HG03039 (cell line): Measurements from ENCODE around the gene TMPRSS4.

Source experiments
- ATAC-seq: cut with Tn5 transposase; IDR thresholded peaks from one replicate; pipeline ENCODE4 v1.9.1; 2021; ENCODE audit warnings: mild to moderate bottlenecking, moderate library complexity; ENCODE audit not compliant: unreplicated experiment

The TMPRSS4 gene

DNA sequence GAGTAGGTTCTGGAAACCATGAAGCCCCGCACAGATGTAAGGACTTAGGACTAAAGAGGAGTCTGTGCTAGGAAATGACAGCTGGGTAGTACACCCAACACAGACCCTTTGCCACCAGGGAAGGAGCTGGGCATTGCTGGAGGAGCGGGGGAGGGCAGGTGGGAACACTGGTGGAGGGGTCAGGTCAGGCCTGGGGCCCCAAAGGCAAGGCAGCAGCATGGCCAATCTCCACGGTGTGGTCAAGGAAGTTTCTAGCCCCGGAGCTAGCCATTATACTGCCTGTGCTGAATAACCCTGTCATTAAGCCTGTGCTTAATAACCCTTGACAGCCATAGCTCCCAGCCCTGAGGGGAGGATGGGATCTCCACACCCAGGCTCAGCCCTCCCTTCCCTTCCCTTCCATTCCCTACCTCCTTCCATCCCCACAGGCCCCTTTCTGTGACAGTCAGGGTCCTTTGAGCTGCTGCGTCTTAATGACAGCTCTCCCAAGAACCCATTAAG lies 2.1 kb downstream of the TMPRSS4 start:
- ATAC-seq, result no peak

DNA sequence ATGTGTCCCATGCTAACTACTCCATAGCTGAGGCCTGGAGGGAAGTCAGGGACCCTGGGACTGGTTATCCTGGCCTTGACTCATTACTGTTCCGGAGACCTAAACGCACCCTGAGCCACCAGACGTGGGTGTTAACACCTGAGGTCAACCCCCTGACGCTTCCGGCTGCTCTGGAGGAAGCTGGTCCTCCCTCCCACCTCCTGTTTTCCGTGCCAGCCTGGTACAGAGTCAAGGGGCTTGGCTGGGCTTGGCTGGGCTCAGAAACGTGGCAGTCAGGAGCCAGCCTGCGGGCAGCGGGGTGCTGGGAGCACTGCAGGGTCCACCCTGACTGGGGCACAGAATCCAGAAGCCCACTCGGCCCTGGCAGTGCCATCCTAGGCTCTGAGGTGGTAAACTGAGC lies 2.6 kb downstream of the TMPRSS4 start:
- ATAC-seq, result no peak

DNA sequence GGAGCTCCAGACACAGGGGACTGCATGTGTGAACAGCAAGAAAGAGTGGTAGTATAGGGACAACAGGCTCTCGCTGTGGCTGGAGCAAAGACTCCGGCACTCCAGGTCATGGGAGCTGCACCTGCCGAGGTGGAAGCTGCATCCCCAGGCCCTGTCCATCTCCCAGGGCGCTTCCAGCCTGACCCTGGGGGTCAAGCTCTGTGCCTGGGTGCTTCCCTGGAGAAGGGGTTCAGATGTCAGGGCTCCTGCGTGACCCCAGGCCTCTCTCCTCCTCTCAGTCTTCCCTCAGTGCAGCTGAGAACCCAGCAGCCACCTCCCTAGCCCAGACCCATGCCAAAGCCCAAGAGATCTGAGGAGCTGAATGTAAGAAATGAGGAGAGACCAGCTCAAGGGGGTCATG lies 3.4 kb downstream of the TMPRSS4 start:
- no peak for ATAC-seq

DNA sequence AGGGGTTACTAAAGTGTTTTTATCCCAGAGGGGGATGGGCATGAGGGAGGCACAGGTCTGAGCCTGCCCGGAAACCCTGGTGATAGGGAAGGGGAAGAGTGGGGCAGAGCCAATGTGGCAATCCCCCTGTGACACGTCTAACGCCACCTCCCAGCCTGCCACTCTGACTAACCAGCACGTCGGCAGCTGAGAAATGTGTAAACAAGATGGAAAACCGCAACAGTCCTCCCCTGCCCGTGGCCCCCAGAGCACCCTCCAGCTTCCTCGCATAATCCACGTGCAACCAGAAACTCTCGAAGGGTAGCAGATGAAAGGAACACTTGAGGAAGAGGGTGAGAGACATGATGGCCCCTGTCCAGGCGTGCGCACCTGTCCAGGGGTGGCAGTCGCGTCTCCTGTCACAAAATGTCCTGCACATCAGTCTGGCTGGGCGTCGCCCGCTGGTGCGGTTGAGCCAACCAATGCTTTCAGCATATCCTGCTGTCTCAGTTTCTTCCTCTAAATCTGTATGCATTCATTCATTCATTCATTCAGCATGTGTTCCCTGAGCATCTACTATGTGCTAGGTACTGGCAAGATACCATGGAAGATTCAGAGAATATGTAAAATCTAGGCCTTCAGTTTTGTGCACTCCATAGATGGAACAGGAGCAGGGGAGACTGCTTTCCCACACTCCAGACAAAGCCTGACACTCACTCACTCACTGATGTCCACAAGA lies 4.5 kb downstream of the TMPRSS4 start:
- ATAC-seq, result no peak

DNA sequence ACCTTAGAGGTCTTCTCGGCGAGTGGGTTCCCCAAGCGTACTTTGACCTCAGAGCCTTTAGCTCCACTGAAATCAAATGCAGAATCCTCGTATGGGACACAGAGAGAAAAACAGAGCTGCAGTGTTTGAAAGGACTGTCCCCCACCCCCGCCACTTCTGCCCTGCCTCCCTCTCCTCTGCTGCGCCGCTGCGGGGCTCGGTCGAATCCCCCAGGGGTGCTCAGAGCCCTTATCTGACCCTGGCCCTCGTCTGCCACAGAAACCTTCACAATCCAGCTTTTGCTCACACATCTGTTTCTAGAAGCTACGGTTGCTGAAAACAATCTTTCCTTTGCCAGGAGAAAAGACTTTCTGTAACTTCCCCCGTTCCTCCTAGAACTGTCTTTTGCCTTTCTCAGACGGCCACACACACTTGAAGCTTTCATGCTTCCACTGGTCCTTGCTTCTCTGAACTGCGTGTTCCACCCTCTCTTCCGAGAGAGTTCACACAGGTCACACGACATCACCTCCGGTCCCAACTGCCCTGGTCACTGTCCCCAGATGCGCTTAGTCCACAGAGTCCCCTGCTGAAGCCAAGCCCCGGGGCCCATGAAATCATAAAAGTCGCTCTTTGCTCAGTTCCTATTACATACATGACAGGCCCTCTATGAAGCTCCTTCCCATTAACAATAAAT lies 6.1 kb downstream of the TMPRSS4 start:
- ATAC-seq, result no peak

DNA sequence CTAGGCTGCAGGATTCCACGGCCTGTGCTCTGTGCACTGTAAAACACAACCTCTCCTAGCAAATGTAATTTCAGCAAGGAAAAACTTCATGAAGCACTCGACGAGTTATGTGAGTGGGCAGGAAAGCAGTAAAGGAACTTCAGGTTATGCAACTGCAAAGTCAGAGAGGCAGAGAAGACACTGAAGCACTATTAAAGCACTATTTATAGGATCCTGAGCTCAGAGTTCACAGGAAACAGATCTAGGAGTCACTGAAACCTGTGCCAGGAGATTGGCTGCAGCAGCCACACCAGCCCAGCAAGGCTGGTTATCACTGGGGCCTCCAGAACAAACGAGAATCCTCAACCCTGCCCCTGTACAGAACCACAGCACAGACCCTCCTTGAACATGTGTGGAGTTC lies 7.4 kb downstream of the TMPRSS4 start:
- no peak for ATAC-seq

DNA sequence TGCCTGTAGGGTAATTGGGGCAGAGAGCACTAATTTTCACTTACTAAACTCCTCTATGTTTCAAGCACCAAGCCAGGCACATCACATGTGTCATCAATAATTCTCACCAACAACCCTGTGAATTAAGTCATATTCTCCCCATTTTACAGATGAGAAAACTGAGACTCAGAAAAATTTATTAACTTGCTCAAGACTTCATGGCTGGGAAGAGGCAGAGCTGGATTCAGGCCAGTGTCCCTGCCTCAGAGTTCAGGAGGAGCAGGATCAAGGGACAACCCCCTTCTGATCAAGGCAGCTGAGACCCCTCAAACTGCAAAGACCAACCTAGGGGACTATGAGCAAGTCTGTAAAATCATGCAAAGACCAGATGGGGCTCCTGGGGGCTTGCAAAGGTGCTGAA lies 7.8 kb downstream of the TMPRSS4 start:
- no peak for ATAC-seq

DNA sequence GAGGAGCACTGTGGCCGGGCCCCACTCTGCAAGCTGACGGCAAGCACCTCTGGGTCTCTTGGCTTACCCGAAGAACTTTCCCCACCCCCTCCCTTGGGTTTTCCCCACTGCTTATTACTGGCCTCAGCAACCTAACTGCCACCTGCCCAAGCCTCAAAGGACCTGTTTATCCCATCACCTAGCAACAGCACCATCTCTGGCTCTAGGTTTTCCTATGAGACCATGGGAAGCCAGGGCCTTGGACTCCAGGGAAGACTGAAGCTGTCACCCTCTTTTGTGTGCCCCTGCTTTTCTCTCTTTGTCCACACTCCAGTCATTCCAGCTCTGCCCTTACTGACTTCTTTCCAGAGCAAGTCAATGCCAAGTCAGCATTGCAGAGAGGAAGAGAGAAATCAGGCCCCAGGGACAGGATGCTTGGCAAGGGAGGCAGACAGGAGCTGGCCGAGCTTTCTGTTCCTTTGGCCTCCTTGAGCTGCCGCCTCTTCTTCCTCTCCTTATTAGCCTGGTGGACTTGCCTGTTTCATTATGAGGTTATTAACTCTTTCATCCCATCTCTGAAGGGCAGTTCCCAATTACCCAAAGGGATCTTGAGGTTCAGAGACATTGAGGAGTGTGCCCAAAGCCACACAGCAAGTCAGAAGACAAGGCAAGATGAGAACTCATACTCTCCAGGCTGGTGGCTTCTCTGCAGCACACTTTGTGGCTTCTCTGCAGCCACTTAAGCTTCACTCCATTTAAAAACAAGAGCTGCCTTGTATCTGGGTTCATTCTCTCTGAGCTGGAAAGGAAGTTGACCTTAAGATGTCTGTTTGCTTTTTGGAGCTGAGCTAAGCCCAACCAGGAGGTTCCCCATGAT lies 10.3 kb downstream of the TMPRSS4 start, which contains the start of gene SMIM35:
TSS of gene SMIM35 (minus strand) at position 51 of the 856 bp plus-strand sequence. CDS start 206 bp downstream, outside the sequence.
- ATAC-seq, result no peak

DNA sequence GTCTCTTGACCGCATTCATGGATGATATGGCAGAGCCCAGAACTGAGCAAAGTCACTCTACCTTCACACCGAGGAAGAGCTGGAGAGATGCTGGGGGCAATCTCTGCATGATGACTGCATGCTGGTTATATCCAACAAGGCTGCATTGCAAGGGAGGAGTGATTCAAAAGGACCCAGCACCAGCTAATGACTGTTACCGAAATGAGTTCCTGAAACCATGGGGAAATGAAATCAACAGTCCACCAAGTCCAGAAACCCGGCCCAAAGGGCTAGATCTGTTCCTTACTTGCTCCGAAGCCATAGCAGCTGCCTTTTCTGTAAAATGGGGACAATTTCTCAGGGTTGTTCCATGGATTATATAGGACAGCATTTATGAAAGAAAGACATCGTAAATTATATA lies 11.1 kb downstream of the TMPRSS4 start:
- no peak for ATAC-seq

DNA sequence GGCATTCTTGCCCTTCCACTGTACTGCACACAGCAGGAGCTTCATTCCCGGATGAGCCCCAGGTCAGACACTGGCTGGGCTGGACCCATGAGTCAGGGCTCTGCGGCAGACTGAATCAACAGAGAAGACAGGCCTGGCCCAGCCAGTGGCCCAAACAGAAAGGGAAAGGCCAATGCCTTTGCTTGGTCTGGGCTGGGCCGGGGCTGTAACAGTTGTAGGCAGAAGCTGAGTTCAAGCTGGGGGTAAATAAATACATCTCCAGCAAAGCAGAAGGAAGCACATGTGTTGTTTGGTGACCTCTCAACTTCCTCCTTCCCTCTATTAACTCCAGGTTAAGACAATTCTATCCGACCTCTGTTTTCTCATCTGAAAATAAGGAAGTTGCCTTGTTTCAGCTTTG lies 11.7 kb downstream of the TMPRSS4 start:
- no peak for ATAC-seq

DNA sequence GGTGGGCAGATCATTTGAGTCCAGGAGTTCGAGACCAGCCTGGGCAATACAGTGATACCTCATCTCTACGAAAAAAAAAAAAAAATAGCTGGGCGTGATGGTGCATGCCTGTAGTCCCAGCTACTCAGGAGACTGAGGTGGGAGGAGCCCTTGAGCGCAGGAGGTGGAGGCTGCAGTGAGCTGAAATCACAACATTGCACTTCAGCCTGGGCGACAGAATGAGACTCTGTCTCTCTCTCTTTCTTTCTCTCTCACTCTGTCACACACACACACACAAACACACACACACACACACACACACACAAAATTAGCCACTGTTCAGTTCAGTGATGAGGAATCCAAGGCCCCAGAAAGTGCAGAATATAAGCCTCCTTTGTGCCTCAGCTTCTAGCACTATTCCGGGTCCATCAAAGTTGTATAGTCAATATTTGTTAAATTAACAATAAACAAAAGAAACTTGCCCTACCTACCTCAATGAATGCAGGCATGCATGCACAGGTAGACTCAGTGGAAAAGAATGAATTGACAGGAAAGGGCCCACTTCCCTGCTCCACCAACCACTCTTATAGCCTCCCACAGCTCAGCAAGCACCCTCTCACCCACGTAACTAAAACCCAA lies 13.8 kb downstream of the TMPRSS4 start:
- ATAC-seq, result no peak

DNA sequence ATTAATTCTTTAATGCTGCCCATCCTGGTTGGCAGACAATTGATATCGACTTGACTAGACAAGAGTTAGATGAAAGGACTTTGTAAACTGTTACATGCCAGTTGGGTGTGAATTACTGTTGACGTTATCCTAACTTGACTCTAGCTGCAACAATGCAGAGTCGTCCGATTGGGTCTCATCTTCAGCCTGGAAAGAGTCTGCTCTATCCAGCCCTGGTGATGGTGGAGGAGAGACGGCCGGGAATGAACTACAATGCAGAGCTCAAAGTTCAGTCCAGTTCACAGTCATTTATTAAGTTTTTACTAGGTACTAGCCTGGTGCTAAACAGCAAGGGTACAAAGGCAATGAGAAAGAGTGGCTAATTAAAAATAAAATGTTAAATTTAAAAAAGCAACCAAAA lies 14.8 kb downstream of the TMPRSS4 start:
- no peak for ATAC-seq

DNA sequence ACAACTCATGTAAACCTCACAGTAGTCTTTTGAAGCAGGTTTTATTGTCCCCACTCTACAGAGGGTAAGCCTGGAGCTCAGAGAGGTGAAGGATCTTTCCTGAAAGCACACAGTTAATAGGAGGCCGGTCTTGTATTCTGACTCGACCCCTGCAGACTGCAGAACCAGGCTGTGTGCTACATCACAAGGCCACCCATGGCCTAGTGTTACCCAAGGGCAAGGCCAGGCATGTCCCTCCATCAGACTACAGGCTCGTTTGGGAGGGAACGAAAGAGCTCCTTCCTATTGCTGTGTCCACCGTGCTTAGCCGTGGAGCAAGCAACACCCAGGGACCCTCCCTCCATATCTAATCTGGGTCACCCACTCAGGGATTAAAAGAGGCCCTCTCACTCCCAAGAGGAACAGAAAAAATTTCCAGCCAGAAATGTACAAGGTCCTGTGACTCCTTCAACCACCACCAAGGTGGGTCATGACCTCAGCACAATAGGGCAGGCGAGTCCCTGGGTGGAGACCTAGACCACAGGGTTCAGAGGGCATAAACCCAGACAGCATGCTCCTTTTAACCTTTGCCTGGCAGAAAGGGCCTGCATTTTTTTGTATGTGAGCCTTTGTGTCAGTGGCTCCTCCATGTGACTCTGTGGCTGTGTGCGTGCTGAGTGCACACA lies 16.2 kb downstream of the TMPRSS4 start:
- no peak for ATAC-seq

DNA sequence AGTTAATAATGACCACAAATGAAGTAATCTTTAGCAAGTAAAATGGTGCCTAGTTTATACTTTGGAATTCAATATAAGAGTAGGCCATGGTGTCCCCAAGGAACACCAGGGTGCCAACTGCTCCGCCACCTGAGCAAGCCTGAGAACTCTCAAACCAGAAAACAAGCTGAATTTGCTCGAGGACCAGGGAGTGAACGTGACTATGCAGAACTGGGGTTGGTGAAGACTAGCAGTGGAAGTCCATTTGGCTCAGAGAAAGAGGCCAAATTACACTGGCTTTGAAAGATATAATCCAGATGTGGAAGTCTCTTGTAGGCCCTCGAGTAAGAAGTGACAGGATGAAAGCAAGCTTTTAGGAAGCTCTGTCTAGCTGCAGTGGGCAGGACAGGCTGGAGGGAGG lies 18.6 kb downstream of the TMPRSS4 start:
- no peak for ATAC-seq

DNA sequence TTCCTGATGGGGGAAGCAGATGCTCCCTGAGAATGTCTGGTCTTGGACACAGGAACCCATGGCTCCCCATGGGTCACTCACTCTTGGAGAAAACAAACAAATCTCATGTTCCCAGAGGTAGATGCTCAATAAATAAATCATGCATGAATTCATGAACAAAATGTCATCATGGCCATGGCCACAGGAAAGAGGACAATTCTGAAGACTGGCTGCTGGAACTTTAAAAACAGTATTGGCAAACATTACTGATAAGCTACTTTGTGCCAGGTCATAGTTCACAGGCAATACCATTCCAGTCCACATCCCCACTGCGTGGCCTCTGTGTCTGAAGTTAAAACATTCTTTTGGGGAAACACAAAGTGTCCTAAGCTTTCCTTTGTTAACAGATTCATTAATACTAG lies 19.1 kb downstream of the TMPRSS4 start:
- ATAC-seq, result no peak

DNA sequence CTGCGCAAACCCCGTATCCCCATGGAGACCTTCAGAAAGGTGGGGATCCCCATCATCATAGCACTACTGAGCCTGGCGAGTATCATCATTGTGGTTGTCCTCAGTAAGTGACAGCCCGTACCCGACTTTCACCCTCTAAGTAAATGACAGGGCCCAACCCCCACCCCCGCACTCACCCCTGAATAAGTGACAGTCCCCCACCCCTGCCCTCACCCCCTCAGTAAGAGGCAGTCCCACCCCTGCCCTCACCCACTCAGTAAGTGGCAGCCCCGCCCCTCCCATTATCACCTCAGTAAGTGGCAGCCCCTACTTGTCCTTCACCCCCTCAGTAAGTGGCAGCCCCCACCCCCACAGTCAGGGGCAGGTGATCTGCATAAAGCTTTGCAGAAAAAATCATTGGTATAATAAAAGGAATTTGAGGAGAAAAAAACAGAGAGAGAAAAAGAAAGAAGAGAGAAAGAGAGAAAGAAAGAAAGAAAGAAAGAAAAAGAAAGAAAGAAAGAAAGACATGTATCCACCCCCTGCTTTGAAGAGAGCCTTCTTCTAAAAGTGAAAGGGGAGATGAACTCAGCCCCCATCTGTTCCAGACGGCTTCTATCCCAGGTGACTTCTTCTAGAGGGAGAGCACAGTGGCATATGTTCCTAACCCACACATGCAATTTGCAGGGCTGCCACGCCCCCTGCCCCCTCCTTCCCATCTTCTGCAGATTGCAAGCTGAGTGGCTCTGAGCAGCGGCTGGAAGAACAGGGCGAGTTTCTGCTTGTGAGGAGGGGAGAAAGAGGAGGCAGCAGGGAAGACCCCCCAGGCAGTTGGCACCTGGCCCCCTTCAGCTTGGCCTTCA lies 22.3 kb downstream of the TMPRSS4 start:
- ATAC-seq, result no peak

DNA sequence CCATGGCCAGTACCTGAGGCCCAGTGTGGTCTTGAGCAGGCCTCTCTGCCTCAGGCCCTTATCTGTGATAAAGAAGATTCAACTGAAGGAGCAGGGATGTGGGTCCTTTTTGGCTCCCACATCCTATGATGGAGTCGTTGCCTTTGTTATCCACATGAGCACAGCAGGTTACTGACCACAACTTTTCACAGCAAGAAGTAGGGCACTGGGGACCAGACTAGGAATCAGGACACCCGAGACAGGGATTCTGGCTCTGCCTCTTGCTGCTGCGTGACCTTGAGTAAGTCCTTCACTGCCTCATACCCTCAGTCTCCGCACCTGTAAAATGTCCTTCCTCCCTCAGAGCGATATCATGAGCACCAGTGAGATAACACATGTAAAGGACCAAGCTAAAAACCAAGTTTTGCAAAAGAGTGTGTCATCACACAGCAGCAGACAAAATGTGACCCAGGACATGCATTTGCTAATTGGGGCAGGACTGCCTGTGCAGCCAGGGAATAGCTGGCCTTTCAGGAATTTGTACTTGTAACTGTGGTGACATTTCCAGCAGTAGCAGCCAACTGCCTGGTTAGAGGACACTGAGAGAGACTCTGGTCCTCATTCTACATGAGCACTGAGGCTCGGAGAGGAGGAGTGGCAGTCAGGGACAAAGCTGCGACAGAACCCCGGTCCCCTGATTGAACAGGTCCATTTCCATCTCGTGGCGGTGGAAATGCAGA lies 23.1 kb downstream of the TMPRSS4 start:
- no peak for ATAC-seq

DNA sequence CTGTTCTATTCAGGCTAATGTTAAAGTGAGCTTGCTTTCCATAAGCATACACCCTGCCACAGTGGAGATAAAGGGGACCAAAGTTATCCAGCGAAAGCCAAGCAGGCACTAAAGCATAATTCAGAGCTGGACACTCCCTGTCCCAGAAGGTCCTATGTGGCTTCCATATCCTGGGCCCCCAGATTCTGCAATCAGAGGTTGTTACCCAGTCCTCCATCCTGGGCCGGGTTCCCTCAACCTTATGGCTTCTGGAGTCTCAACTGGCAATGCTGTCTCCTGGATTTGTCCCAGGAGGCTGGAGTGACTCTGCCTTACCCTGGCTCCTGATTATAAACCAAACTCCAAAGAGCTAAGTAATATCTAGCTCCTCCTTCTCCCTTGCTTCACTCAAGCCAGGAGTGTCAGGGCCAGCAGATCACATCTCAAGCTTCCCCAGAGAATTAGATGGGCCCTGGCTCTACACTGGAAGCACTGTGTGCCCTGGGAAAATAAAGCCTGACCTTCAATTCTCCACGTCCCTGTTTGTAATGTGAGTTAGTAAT lies 23.9 kb downstream of the TMPRSS4 start:
- ATAC-seq, result no peak
